ENCODE results near the gene CYP26B1.

CYP26B1 gene

GRCh38 chr2:72139471-72139873 is 8.2 kb downstream of the CYP26B1 start:
- Histone ChIP-seq H3K79me2 (ENCODE audit: insufficient read depth, low read length) (no peaks in the 10 kb centered on the region), H3K36me3 (ENCODE audit: insufficient read depth, low read length) (no peaks in the 10 kb centered on the region), H3K4me1 (ENCODE audit: insufficient read depth, low read length) (no peaks in the 10 kb centered on the region), H4K20me1 (ENCODE audit: insufficient read depth, low read length) (no peaks in the 10 kb centered on the region), H3K27me3 (ENCODE audit: insufficient read depth, low read length, poor library complexity) (no peaks in the 10 kb centered on the region), H3K9me3 (ENCODE audit: insufficient read depth, low read length, severe bottlenecking) (no peaks in the 10 kb centered on the region), H3K27ac (ENCODE audit: low read length) (no peak overlapping the region), H3K9ac (ENCODE audit: low read depth, low read length) (no peak overlapping the region), H3K4me3 (ENCODE audit: low read depth in 1 of 2, low read length in 2 of 2) (no peak overlapping the region), H3K4me2 (ENCODE audit: insufficient read depth, low read length) (no peak overlapping the region), H2AFZ (ENCODE audit: low read depth, low read length) (no peak overlapping the region)
- TF ChIP-seq EZH2 (IDR thresholded peaks at IDR 0.05; ENCODE audit: borderline replicate concordance, low read depth, low read length, severe bottlenecking) (no peak), CTCF (IDR thresholded peaks at IDR 0.05; ENCODE audit: borderline replicate concordance, extremely low read depth, low read length, poor library complexity, severe bottlenecking) (no peak)
- no peak for DNase-seq
- no peak for ATAC-seq (ENCODE audit: insufficient read depth, low read depth)

- Histone ChIP-seq H2AFZ (ENCODE audit: low read depth, low read length) (no peak overlapping the region), H3K9ac (ENCODE audit: low read depth, low read length) (no peak overlapping the region), H3K4me3 (ENCODE audit: low read depth in 1 of 2, low read length in 2 of 2) (no peak overlapping the region), H3K27me3 (ENCODE audit: insufficient read depth, low read length, poor library complexity) (no peaks in the 10 kb centered on the region), H3K4me2 (ENCODE audit: insufficient read depth, low read length) (no peak overlapping the region), H3K4me1 (ENCODE audit: insufficient read depth, low read length) (no peaks in the 10 kb centered on the region), H4K20me1 (ENCODE audit: insufficient read depth, low read length) (no peaks in the 10 kb centered on the region), H3K9me3 (ENCODE audit: insufficient read depth, low read length, severe bottlenecking) (no peaks in the 10 kb centered on the region), H3K79me2 (ENCODE audit: insufficient read depth, low read length) (no peaks in the 10 kb centered on the region), H3K27ac (ENCODE audit: low read length) (no peak overlapping the region), H3K36me3 (ENCODE audit: insufficient read depth, low read length) (no peaks in the 10 kb centered on the region)
- DNase-seq (no peak), ATAC-seq (ENCODE audit: insufficient read depth, low read depth) (no peak)
- TF ChIP-seq EZH2 (IDR thresholded peaks at IDR 0.05; ENCODE audit: borderline replicate concordance, low read depth, low read length, severe bottlenecking): no peak
- TF ChIP-seq CTCF (IDR thresholded peaks at IDR 0.05; ENCODE audit: borderline replicate concordance, extremely low read depth, low read length, poor library complexity, severe bottlenecking): no peak
Observed at GRCh38 chr2:72138921-72139381, 8.7 kb downstream of the CYP26B1 start.

- no peaks in the 10 kb centered on the region for H3K9me3 ChIP-seq (ENCODE audit: insufficient read depth, low read length, severe bottlenecking)
- H3K9ac ChIP-seq (ENCODE audit: low read depth, low read length): no peak overlapping the region
- no peaks in the 10 kb centered on the region for H3K36me3 ChIP-seq (ENCODE audit: insufficient read depth, low read length)
- ATAC-seq (ENCODE audit: insufficient read depth, low read depth): no peak
- no peak overlapping the region for H2AFZ ChIP-seq (ENCODE audit: low read depth, low read length)
- no peak for TF ChIP-seq EZH2 (IDR thresholded peaks at IDR 0.05; ENCODE audit: borderline replicate concordance, low read depth, low read length, severe bottlenecking)
- no peak for TF ChIP-seq CTCF (IDR thresholded peaks at IDR 0.05; ENCODE audit: borderline replicate concordance, extremely low read depth, low read length, poor library complexity, severe bottlenecking)
- no peak overlapping the region for H3K4me2 ChIP-seq (ENCODE audit: insufficient read depth, low read length)
- no peak overlapping the region for H3K27ac ChIP-seq (ENCODE audit: low read length)
- no peaks in the 10 kb centered on the region for H3K4me1 ChIP-seq (ENCODE audit: insufficient read depth, low read length)
- DNase-seq: no peak
- no peaks in the 10 kb centered on the region for H4K20me1 ChIP-seq (ENCODE audit: insufficient read depth, low read length)
- H3K79me2 ChIP-seq (ENCODE audit: insufficient read depth, low read length): no peaks in the 10 kb centered on the region
- H3K27me3 ChIP-seq (ENCODE audit: insufficient read depth, low read length, poor library complexity): no peaks in the 10 kb centered on the region
- no peak overlapping the region for H3K4me3 ChIP-seq (ENCODE audit: low read depth in 1 of 2, low read length in 2 of 2)
Observed at GRCh38 chr2:72138011-72138881, 9.4 kb downstream of the CYP26B1 start.

All from DND-41 (cell line).